Esophagus squamous epithelium (tissue), 5 donors: ENCODE results near the gene AVPR1A. TPM values are rescaled to one million over a fixed set of nuclear protein-coding genes. Genes with fewer than 3 reads are reported as not detected.

ENCODE experiments used
- DNase-seq: peaks from one replicate; lab custom pipeline; 2025; lab: John Stamatoyannopoulos, UW
- H3K27ac ChIP-seq, 4 donors: fragments of 200-600 bp; sonication (generic); one replicate each; pipeline ENCODE4 v1.5.1; 2016 to 2019; ENCODE audit warnings: mild to moderate bottlenecking in 1 of 4
- H3K27me3 ChIP-seq, 4 donors: fragments of 200-600 bp; sonication (generic); 1 replicate in 3 of 4; 2 replicates in 1 of 4; pipeline versions ENCODE4 v1.5.1 to v1.6.0; 2017 to 2021; ENCODE audit warnings: antibody characterized with exemption in 1 of 4
- H3K36me3 ChIP-seq, 3 donors: fragments of 200-600 bp; sonication (generic); one replicate each; pipeline ENCODE4 v1.5.1; 2016 to 2019
- H3K4me1 ChIP-seq, 3 donors: fragments of 200-600 bp; sonication (generic); one replicate each; pipeline ENCODE4 v1.5.1; 2017 to 2019
- H3K4me3 ChIP-seq, 4 donors: fragments of 200-600 bp; sonication (generic); 1 replicate in 3 of 4; 2 replicates in 1 of 4; pipeline ENCODE4 v1.5.1; 2016 to 2019; ENCODE audit warnings: mild to moderate bottlenecking in 2 of 4, moderate library complexity in 1 of 4
- H3K9me3 ChIP-seq, 3 donors: fragments of 200-600 bp; sonication (generic); one replicate each; pipeline ENCODE4 v1.5.1; 2016 to 2019
- CTCF ChIP-seq, 6 experiments: fragments of 450-650 bp in 4 of 6; fragments of 200-600 bp in 2 of 6; sonication (generic) in 2 of 6; IDR thresholded peaks; one replicate each; pipeline ENCODE4 v1.5.1; 2016 to 2019; ENCODE audit warnings: antibody characterized with exemption in 6 of 6, mild to moderate bottlenecking in 4 of 6, moderate library complexity in 4 of 6
- POLR2A ChIP-seq, 4 donors: fragments of 450-650 bp; IDR thresholded peaks; one replicate each; pipeline ENCODE4 v1.6.1; 2017; ENCODE audit warnings: antibody characterized with exemption in 4 of 4, mild to moderate bottlenecking in 4 of 4, moderate library complexity in 3 of 4
- WGBS, 2 donors: methylation state at CpG; one replicate each; pipeline ENCODE4 v1.1.5; 2018; 5-methylcytosine and 5-hydroxymethylcytosine counted together
- intact Hi-C: fragments of 100-400 bp; cut with DNase I; formaldehyde crosslinking; loops from one replicate; pipeline ENCODE4 v1.15.0; 2022
- total RNA-seq, 4 donors: library from RNA; depleted of rRNA; stranded (reverse); fragments of >200 nt; gene quantifications; one replicate each; pipeline ENCODE4 v1.1.0, GENCODE V29; 2016
- donor health status: DM: yes; HTN: yes; CAD: no.

The AVPR1A gene
- total RNA-seq, 4 donors from 2014 or later, result 0.87 to 2.8 (median 1.6) TPM

- DNase-seq, result no peak
- Histone ChIP-seq H3K27me3 (peaks cover 0 to 84% (median 7%) of the 10 kb centered on the region in 4 donors), H3K9me3 (no peaks in the 10 kb centered on the region), H3K27ac (peak overlapping the region in 3 of 4 donors; percentile 4 to 69 (median 33)), H3K4me1 (peaks cover 3 to 27% (median 6%) of the 10 kb centered on the region in 3 donors), H3K36me3 (no peaks in the 10 kb centered on the region), H3K4me3 (peak overlapping the region; percentile 10 to 58 (median 40))
- intact Hi-C loops, result no loop called here
- no peak for TF ChIP-seq POLR2A (IDR thresholded peaks at IDR 0.05)
- TF ChIP-seq CTCF (IDR thresholded peaks at IDR 0.05), result peak in 5 of 6 experiments; percentile 29 to 57 (median 50)
- WGBS, 2 donors, result 1 to 4% methylated on average over 14 to 16 of the region's 26 CpGs
Observed at GRCh38 chr12:63151623-63152320, 771 bp upstream of the AVPR1A start.

- no peaks in the 10 kb centered on the region for H3K36me3 ChIP-seq
- H3K4me3 ChIP-seq, result peak overlapping the region; percentile 10 to 58 (median 40)
- TF ChIP-seq CTCF (IDR thresholded peaks at IDR 0.05) (no peak), POLR2A (IDR thresholded peaks at IDR 0.05) (no peak)
- no peaks in the 10 kb centered on the region for H3K9me3 ChIP-seq
- intact Hi-C loops, result no loop called here
- H3K27me3 ChIP-seq, result peaks cover 0 to 80% (median 7%) of the 10 kb centered on the region in 4 donors
- H3K27ac ChIP-seq, result peak overlapping the region in 3 of 4 donors; percentile 12 to 69 (median 27)
- peaks cover 3 to 27% (median 6%) of the 10 kb centered on the region in 3 donors for H3K4me1 ChIP-seq
- no peak for DNase-seq
- WGBS, 2 donors, result 11 to 26% methylated on average over 3 to 17 of the region's 75 CpGs
Observed at GRCh38 chr12:63149909-63150712, 890 bp downstream of the AVPR1A start.

GRCh38 chr12:63144556-63144955 lies 6.4 kb downstream of the AVPR1A start:
- H3K4me3 ChIP-seq, result no peak overlapping the region
- DNase-seq, result no peak
- no peaks in the 10 kb centered on the region for H3K4me1 ChIP-seq
- H3K36me3 ChIP-seq, result no peaks in the 10 kb centered on the region
- intact Hi-C loops, result no loop called here
- WGBS, 2 donors, result 65 to 67% methylated on average over 3 of the region's 3 CpGs
- no peaks in the 10 kb centered on the region for H3K9me3 ChIP-seq
- peaks cover 0 to 31% (median 0%) of the 10 kb centered on the region in 4 donors for H3K27me3 ChIP-seq
- TF ChIP-seq POLR2A (IDR thresholded peaks at IDR 0.05), result no peak
- TF ChIP-seq CTCF (IDR thresholded peaks at IDR 0.05), result no peak
- no peak overlapping the region for H3K27ac ChIP-seq

GRCh38 chr12:63138488-63138887 lies 12.5 kb downstream of the AVPR1A start:
- no peak overlapping the region for H3K27ac ChIP-seq
- 39 to 40% methylated on average over 4 of the region's 4 CpGs for WGBS, 2 donors
- TF ChIP-seq POLR2A (IDR thresholded peaks at IDR 0.05), result no peak
- no peak for TF ChIP-seq CTCF (IDR thresholded peaks at IDR 0.05)
- no peaks in the 10 kb centered on the region for H3K27me3 ChIP-seq
- H3K36me3 ChIP-seq, result no peaks in the 10 kb centered on the region
- DNase-seq, result no peak
- no peaks in the 10 kb centered on the region for H3K4me1 ChIP-seq
- intact Hi-C loops, result no loop called here
- H3K9me3 ChIP-seq, result no peaks in the 10 kb centered on the region
- no peak overlapping the region for H3K4me3 ChIP-seq

GRCh38 chr12:63133981-63134380 lies 17.0 kb downstream of the AVPR1A start:
- WGBS, 2 donors, result 81 to 89% methylated on average over 4 of the region's 4 CpGs
- intact Hi-C loops, result no loop called here
- no peak for DNase-seq
- Histone ChIP-seq H3K27ac (no peak overlapping the region), H3K4me1 (no peaks in the 10 kb centered on the region), H3K36me3 (no peaks in the 10 kb centered on the region), H3K9me3 (no peaks in the 10 kb centered on the region), H3K4me3 (no peak overlapping the region), H3K27me3 (no peaks in the 10 kb centered on the region)
- no peak for TF ChIP-seq CTCF (IDR thresholded peaks at IDR 0.05)
- no peak for TF ChIP-seq POLR2A (IDR thresholded peaks at IDR 0.05)
